Midbrain (tissue), 1 donor: Measurements from ENCODE around the gene ESRP2.

Experiments
- DNase-seq: peaks from one replicate; lab custom pipeline; 2025; lab: John Stamatoyannopoulos, UW

ESRP2 gene

DNA sequence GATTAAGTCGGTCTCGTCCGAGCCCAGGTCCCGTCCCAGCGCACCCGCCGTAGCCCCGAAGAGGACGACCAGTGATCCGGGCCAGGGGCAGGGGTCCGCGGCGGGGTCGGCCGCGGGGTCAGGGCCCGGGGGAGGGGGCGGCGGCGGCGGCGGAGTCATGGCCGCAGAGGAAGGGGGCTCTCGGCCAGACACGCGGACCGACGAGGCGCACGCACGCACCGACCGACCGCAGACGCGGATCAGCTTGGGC, at the start of gene ESRP2:
Gene ESRP2 (minus strand): TSS at position 241 of the 250 bp plus-strand sequence. CDS start 82 bp downstream, at position 159.
- DNase-seq, result no peak

DNA sequence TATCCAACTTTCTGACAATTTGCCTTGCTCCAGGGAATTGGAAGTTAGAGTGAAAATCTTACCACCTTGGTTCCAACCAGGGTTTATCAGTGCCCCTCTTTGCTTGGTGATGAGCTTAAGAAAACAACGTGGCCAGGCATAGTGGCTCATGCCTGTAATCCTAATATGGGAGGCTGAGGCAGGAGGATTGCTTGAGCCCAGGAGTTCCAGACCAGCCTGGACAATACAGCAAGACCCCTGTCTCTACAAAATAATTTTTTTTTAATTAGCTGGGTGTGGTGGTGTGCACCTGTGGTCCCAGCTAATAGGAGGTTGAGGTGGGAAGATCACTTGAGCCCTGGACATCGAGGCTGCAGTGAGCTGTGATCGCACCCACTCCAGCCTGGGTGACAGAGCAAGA, 49.8 kb upstream of the ESRP2 start:
- no peak for DNase-seq

GRCh38 chr16:68284847-68285246, 48.9 kb upstream of the ESRP2 start:
- DNase-seq, result no peak

- no peak for DNase-seq
These were observed 48.1 kb upstream of the ESRP2 start for GRCh38 chr16:68283801-68284598.

DNA sequence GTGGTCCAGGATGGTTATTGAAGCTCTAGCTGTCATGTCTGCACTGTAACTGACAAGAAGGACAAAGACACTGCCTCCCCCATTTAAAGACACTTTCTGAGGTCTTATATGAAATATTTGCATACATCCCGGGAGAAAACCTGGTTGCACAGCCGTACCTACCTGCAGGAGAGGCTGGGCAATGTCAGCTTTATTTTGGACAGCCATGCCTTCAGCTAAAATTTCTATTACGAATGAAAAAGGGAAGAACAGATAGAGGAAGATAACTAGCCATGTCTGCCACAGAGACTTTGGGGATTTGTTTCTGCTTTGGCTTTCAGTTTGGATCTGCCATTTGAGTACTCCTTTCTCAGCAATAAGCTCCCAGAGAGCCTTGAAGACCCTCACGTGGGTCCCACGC, 47.4 kb upstream of the ESRP2 start:
- DNase-seq, result no peak

- DNase-seq, result no peak
These were observed 46.1 kb upstream of the ESRP2 start for GRCh38 chr16:68282064-68282452.

DNA sequence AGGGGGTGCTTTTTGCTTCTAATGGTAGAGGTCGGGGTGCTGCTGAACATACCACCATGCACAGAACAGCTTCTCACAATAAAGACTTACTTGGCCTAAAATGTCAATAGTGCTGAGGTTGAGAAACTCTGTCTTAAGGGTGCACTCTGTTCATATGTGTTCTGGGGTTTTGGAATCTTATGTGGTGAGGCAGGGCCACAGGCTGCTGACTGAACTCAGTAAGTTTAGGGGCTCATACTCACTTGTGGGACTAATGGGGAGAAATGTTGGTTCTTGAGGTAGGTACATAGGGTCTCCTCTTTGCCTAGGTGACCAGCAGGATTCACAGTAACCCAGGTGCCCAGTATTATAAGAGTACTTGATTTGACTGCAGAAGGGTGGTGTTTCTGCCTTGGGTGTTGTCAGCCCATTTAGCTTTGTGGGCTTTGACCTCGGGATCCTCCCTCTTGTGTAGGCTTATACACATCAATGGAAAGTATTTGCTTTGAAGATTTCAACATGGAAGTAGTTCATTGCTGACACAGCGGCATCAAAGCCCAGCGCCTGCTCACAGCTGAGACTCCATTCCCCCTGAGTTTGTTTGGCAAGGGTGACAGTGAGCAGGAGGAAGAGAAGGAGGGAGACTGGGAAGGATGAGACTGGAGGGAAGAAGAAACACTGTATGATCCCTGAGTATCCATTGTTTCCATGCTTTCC, 45.6 kb upstream of the ESRP2 start:
- no peak for DNase-seq

GRCh38 chr16:68279726-68280558, 44.0 kb upstream of the ESRP2 start:
- DNase-seq, result no peak

DNA sequence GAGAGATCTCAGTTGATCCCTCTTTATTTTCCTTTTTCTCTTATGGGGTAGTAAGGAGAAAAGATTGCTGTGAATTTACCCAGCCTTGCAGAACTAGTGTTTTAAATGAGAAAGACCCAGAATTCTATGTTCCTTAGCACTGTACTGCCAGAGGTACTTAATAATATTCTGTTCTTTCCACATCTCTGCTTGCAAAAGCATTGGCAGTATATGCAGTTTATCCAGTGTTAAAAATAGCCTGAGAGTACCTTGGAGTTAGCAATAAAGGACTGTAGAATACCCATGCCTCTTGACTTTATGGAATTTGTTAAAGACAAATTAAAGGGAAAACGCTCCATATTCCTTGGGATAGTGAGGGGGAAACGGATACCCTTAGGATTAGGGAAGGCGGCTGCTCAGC, 40.3 kb upstream of the ESRP2 start:
- no peak for DNase-seq

- DNase-seq, result no peak
These were observed 39.8 kb upstream of the ESRP2 start for GRCh38 chr16:68275611-68276191.

DNA sequence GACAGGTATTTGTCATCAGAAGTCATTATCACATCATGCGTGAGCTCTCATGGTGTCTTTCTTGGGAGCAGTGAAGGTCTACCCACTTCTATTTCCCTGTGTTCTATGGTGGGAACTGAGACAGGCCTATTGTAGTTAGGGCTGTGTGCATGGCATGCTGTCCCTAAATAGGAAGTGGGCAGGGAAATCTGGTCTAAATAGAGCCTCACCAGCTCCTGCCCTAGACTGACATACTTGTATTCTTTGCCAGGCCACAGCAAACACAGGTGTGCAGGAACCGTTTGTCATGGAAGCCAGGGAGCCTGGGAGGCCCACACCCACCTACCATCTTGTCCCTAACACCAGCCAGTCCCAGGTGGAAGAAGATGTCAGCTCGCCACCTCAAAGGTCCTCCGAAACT, 38.5 kb upstream of the ESRP2 start:
- no peak for DNase-seq

- DNase-seq, result no peak
These were observed 38.0 kb upstream of the ESRP2 start for GRCh38 chr16:68273896-68274295.

GRCh38 chr16:68273459-68273858, 37.5 kb upstream of the ESRP2 start:
- DNase-seq, result no peak

GRCh38 chr16:68272507-68273209, 36.7 kb upstream of the ESRP2 start:
- no peak for DNase-seq

GRCh38 chr16:68270353-68270752, 34.4 kb upstream of the ESRP2 start:
- DNase-seq, result no peak

DNA sequence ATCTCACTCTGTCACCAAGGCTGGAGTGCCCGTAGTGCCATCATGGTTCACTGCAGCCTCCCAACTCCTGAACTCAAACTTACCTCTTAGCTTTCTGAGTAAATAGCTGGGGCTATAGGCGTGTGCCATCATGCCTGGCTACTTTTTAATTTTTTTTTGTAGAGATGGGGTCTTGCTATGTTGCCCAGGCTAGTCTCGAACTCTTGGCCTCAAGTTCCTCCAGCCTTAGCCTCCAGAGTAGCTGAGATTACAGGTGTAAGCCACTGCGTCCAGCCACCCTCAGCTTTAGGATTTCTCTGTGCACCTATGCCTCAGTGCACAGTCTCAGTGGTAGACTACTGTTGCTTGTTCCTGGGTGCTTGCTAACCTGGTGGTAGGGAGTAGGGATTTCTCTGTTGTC, 33.9 kb upstream of the ESRP2 start:
- DNase-seq, result no peak

DNA sequence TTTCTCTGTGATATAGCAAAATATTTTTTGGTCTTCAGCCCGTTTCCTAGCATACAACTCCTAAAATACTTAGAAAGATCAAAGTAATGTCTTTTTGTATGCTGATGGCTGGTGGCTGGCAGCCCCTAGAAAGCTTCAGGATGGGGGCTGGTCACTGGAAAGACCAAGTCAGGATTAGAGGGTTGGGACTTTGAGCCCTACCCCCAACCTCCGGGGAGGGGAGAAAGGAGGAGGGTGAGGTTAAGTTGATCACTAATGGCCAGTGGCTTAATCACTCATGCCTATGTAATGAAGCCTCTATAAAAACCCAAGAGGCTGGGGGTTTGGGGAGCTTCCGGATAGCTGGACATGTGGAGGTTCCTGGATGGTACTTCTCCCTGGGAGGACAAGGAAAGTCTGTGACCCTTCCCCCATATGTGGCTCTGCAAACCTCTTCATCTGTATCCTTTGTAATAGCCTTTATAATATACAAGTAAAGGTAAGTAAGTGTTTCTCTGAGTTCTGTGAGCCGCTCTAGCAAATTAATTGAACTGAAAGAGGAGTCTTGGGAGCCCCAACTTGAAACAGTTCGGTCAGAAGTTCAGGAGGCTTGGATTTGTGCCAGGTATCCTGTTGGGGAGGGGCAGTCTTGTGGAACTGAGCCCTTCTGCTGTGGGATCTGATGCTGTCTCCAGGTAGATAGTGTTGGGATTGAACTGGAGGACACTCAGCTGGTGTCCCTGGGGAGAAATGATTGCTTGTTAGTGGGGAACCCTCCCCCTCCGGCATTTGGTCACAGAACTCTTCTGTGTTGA, 31.9 kb upstream of the ESRP2 start:
- no peak for DNase-seq

DNA sequence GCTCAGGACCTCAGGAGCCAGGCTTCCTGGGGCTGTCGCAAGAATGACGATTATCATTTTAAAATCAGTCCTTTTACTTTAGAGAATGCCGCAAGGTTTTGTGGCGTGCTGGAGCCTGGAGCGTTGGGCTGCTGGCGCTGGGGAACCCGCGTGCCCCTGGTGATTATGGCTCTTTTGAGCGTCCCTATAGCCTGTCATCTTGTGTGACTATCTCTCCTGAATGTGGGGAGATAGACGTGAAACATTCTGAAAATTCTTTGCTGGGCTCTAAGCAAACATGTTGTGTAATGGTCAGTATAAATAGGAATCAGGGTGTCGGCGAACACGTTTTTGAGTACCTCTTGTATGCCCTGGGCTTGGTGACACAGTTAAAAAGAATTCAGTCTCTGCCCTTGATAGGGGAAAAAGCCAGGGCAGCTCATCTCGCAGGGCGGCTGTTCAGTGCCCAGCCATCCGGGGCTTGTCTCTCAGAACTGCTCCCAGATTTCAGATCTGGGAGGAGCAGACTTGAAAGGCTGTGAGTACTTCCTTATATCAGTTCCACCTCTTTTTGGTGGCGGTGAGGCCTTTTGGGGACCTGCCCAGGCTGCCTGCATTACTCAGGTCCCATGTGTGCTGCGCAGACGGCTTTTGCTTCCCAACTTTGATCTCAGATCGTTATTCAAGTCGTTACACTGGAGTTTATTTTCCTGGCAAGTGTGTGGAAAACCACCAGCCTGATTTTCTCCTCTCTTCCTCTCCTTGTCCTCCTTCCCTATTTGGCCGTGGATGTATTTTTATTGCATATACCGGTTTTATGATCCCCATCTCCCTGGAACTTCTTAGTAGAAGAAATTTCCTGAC, 29.4 kb upstream of the ESRP2 start:
- DNase-seq, result no peak

DNA sequence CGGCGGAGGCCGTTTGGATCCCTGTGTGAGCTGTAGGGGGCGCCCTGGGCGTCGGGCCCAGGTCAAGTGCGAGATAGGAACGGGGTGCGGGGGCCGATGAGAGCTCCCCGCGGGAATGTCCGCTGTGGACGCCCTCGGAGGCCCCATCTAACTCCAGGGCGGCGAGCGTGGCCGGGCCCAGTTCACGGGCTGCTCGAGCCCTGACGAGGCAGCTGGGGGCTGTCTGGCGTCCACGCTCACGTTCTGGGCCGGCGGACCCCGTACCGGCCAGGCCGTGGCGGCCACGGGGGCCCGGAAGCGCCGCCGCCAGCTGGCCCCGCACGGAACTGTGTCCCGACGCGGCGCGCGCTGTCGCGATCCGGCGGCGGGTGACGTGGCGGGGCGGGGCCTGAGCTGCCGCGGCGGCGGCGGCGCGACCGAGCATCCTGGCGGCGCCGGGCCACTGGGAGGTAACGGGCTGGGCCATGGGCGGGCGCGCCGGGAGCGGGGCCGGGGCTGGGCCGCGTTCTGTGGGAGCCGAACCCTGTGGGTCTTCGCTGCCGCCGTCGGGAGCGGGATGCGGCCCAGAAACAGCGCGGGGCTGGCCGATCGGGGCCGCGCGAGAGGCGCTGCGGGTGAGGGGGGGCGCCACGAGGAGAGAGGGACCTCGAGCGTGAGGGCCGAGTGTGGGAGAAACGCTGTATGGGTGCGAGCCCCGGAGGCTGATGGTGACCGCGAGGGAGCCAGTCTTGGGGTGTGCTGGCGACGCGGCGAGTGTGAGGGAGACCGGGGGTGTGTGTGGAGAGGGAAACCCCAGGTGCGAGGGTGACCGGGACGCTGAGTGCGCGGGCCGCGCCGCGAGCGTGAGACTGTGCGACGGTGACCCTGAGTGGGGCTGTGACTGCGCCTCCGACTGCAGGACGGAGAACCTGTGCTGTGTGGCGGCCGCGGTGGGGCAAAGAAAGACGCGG, 28.5 kb upstream of the ESRP2 start, which contains the start of gene SLC7A6:
Gene SLC7A6 (plus strand): TSS at position 399 of the 950 bp plus-strand sequence. CDS start 10,201 bp downstream, outside the sequence.
- peak; percentile 46 for DNase-seq
